K562 (cell line): ENCODE measurements around the gene CISTR. TPM values are rescaled to one million over a fixed set of nuclear protein-coding genes. Genes with fewer than 3 reads are reported as not detected.

Experiments
- ATAC-seq: fragments of 200-7000 bp; cut with Tn5 transposase; 3 replicates; pipeline ENCODE4 v1.9.1; 2020; ENCODE audit warnings: moderate library complexity
- BruUV-seq: library from RNA; stranded (reverse); fragments of 400-500 nt; replicated peaks from 2 replicates; lab custom pipeline; 2021; lab: Mats Ljungman, UMichigan
- CTCF ChIA-PET: fragments of 300-600 bp; formaldehyde crosslinking; extraction: SDS; loops from one replicate; lab custom pipeline; 2021; ENCODE audit warnings: low intra/inter-chr PET ratio; lab: Yijun Ruan, JAX
- POLR2A ChIA-PET: fragments of 300-600, 350-650 bp; sonication (Branson Sonifier 250); formaldehyde crosslinking; extraction: SDS; loops from one replicate; lab custom pipeline; 2021; ENCODE audit warnings: antibody characterized with exemption, inconsistent platforms; lab: Yijun Ruan, JAX
- DNase-seq, 4 experiments: peaks; one replicate each; pipeline versions ENCODE4 v3.0.0 to v3.0.0-alpha.2; 2011 to 2018; ENCODE audit warnings: low spot score in 3 of 4, mixed read lengths in 3 of 4; ENCODE audit errors: extremely low read depth in 1 of 4
- FAIRE-seq: peaks from 2 replicates; lab custom pipeline; 2011; peaks lifted over from hg19 to GRCh38; lab: Jason Lieb, UNC
- H2AFZ ChIP-seq: 2 replicates; pipeline ENCODE4 v1.6.0; 2011; ENCODE audit warnings: low read depth, low read length, control low read depth, inconsistent platforms
- H3K27ac ChIP-seq: fragments of 200-600 bp; 3 replicates; pipeline ENCODE4 v1.8.0; 2011; ENCODE audit warnings: low read depth, mild to moderate bottlenecking, control low read depth, inconsistent platforms, low read length, moderate library complexity, mixed read lengths; ENCODE audit errors: extremely low read depth
- H3K27me3 ChIP-seq, 2 experiments: fragments of 300-600 bp in 1 of 2; 2 replicates in 1 of 2; 3 replicates in 1 of 2; pipeline versions ENCODE4 v1.6.0 to v1.8.0; 2011; ENCODE audit warnings: inconsistent platforms in 2 of 2, low read length in 2 of 2, mild to moderate bottlenecking in 1 of 2, mixed read lengths in 1 of 2, moderate library complexity in 1 of 2; ENCODE audit not compliant: control insufficient read depth in 2 of 2, insufficient read depth in 2 of 2
- H3K36me3 ChIP-seq: fragments of 300-600 bp; 3 replicates; pipeline ENCODE4 v1.8.0; 2011; ENCODE audit warnings: mild to moderate bottlenecking, low read length, inconsistent platforms; ENCODE audit not compliant: control insufficient read depth, insufficient read depth
- H3K4me1 ChIP-seq, 2 experiments: fragments of 200-600 bp in 1 of 2; replicated peaks in 1 of 2; 2 replicates in 1 of 2; 3 replicates in 1 of 2; pipeline versions ENCODE4 v1.5.1 to v1.8.0; 2011; ENCODE audit warnings: inconsistent platforms in 2 of 2, low read length in 2 of 2, mild to moderate bottlenecking in 1 of 2, mixed read lengths in 1 of 2, moderate library complexity in 1 of 2; ENCODE audit not compliant: control insufficient read depth in 2 of 2, insufficient read depth in 2 of 2
- H3K4me2 ChIP-seq: 2 replicates; pipeline ENCODE4 v1.6.1; 2011; ENCODE audit warnings: low read length, control low read depth, inconsistent platforms, mixed read lengths; ENCODE audit not compliant: insufficient read depth
- H3K4me3 ChIP-seq: fragments of 200-600 bp; sonication (generic), shearing (Covaris generic); 2 replicates; pipeline ENCODE4 v1.5.1; 2016; ENCODE audit warnings: control low read depth, inconsistent platforms
- H3K79me2 ChIP-seq: fragments of 200-600 bp; 3 replicates; pipeline ENCODE4 v1.8.0; 2011; ENCODE audit warnings: low read length, inconsistent platforms; ENCODE audit not compliant: control insufficient read depth, insufficient read depth
- H3K9ac ChIP-seq, 2 experiments: 2 replicates each; pipeline versions ENCODE4 v1.6.0 to v1.6.1; 2011; ENCODE audit warnings: low read depth in 2 of 2, low read length in 2 of 2, control low read depth in 1 of 2, inconsistent platforms in 1 of 2, mild to moderate bottlenecking in 1 of 2, mixed read lengths in 1 of 2; ENCODE audit not compliant: insufficient read depth in 1 of 2
- H3K9me1 ChIP-seq: one replicate; pipeline ENCODE4 v1.6.0; 2011; ENCODE audit warnings: inconsistent platforms, mild to moderate bottlenecking, low read length, moderate library complexity; ENCODE audit not compliant: control insufficient read depth, insufficient read depth
- H3K9me3 ChIP-seq: replicated peaks from 2 replicates; pipeline ENCODE4 v1.5.1; 2011; ENCODE audit warnings: low read depth, low read length, inconsistent platforms; ENCODE audit not compliant: control insufficient read depth, insufficient read depth
- H4K20me1 ChIP-seq: replicated peaks from 2 replicates; pipeline ENCODE4 v1.6.1; 2011; ENCODE audit warnings: low read length, inconsistent platforms, mixed read lengths; ENCODE audit not compliant: control insufficient read depth, insufficient read depth
- ARID3A ChIP-seq: IDR thresholded peaks from 2 replicates; pipeline ENCODE4 v1.6.1; 2012; ENCODE audit warnings: low read depth, low read length, improper control_type of control experiment, borderline replicate concordance
- HDAC2 ChIP-seq: fragments of 450-650 bp; IDR thresholded peaks from 2 replicates; pipeline ENCODE4 v1.6.1; 2016; ENCODE audit warnings: mild to moderate bottlenecking
- NFIX ChIP-seq: fragments of 250-450 bp; sonication (Bioruptor Pico); IDR thresholded peaks from 2 replicates; pipeline ENCODE4 v1.4.0; 2020; ENCODE audit warnings: low read depth, mild to moderate bottlenecking, moderate library complexity
- ZFP36 ChIP-seq: fragments of 150-350 bp; IDR thresholded peaks from 2 replicates; pipeline ENCODE4 v1.6.1; 2018; ENCODE audit warnings: low read length, low read depth; ENCODE audit not compliant: partially characterized antibody
- ZNF232 ChIP-seq: sonication (generic); formaldehyde crosslinking; IDR thresholded peaks from 2 replicates; pipeline ENCODE4 v1.8.0; 2022; ENCODE audit warnings: mild to moderate bottlenecking, missing genetic modification reagents
- WGBS: fragments of 100-300 bp; shearing (Covaris generic); methylation state at CpG from one replicate; pipeline ENCODE4 v1.1.6; 2016; ENCODE audit warnings: low coverage, mixed read lengths; ENCODE audit not compliant: insufficient coverage; ENCODE audit errors: missing lambda C conversion rate; 5-methylcytosine and 5-hydroxymethylcytosine counted together
- in situ Hi-C: fragments of 300-500 bp; cut with MboI; formaldehyde crosslinking; loops from 4 replicates; pipeline ENCODE4 v1.15.0; 2018; ENCODE audit warnings: inconsistent platforms, mixed read lengths
- intact Hi-C: fragments of 100-400 bp; cut with micrococcal nuclease; formaldehyde crosslinking; loops from 2 replicates; pipeline ENCODE4 v1.14.2; 2022
- polyA plus RNA-seq, 8 experiments: library from polyadenylated mRNA; depleted of rRNA in 4 of 8; stranded (reverse) in 5 of 8; unstranded in 3 of 8; fragments of >200 nt; fragmentation: Nextera tagmentation in 2 of 8; fragmentation: Illumina TruSeq in 1 of 8; extraction: Ambion mirVana in 2 of 8; extraction: Trizol in 1 of 8; gene quantifications; 2 replicates each; pipeline versions ENCODE4 v1.2.1 to v1.2.3, GENCODE V29; 2011 to 2014; ENCODE audit warnings: inconsistent platforms in 1 of 8, missing spikeins in 1 of 8
- total RNA-seq, 7 experiments: library from RNA; depleted of rRNA in 6 of 7; stranded (reverse); fragments of >200 nt in 6 of 7; fragmentation: Illumina TruSeq in 2 of 7; extraction: Trizol in 2 of 7; gene quantifications; 2 replicates each; pipeline versions ENCODE4 v1.2.1 to v1.2.3, GENCODE V29; 2011 to 2021; ENCODE audit warnings: low replicate concordance in 1 of 7
- TF ChIP-seq, protein P1 (sequence below): fragments of 250-450 bp; sonication (Bioruptor Pico); IDR thresholded peaks from 2 replicates; pipeline ENCODE4 v1.4.0; 2020
- TF ChIP-seq, protein P2 (sequence below): fragments of 150-350 bp; conservative IDR thresholded peaks from 2 replicates; pipeline ENCODE4 v1.6.1; 2014; ENCODE audit warnings: low read length
- TF ChIP-seq, protein P3 (sequence below): fragments of 250-450 bp; sonication (Bioruptor Pico); IDR thresholded peaks from 2 replicates; pipeline ENCODE4 v1.8.0; 2021; ENCODE audit warnings: moderate library complexity, mild to moderate bottlenecking, inconsistent platforms
- TF ChIP-seq, protein P4 (sequence below): fragments of 450-650 bp; conservative IDR thresholded peaks from 2 replicates; pipeline ENCODE4 v1.6.1; 2016; ENCODE audit warnings: missing genetic modification characterization, low read depth, mild to moderate bottlenecking, control low read depth, missing compliant biosample characterization

Gene CISTR
- total and polyA plus RNA-seq, 9 of the 15 experiments (the other 6 are each of a cell fraction or from before 2014, with no cell fraction given), result not detected

DNA sequence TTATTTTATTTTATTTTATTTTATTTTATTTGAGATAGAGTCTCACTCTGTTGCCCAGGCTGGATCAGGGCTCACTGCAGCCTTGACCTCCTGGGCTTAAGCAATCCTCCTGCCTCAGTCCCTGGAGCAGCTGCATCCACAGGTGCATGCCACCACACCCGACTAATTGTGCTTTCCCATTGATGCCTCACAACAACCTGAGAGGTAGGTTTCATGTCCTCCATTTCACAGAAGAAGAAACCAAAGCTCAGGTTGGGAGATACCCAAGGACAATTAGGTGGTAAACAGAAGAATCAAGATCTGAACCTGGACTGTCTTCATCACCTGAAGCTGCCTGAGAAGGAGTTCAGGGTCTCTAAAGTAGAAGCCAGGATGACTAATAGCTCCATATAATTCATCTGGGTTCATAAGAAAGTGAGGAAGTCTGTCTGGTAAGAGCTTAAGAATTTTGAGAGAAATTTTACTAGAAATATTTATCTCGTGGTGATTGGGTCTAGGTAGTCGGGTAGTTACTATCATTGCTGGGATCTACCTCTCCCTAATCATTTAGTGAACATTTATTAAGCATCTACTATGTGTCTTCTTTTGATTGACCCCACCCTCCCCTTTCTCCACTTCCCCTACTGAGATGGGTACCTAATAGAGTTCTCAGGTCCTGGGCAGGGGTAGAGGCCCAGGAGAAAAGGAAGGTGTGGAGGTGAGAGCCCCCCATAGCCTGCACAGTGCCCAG lies 52.7 kb downstream of the CISTR start:
- no peak overlapping the region for H2AFZ ChIP-seq
- H3K9me1 ChIP-seq, result no peaks in the 10 kb centered on the region
- WGBS, result 0% methylated on average over 3 of the region's 3 CpGs
- H3K36me3 ChIP-seq, result no peaks in the 10 kb centered on the region
- ChIA-PET POLR2A (interaction anchor here (0.6 to 1.4 kb wide), 3 partner anchors 55 to 229 kb away, joined by 3 to 4 read pairs (median 3); no protein-coding TSS in a partner anchor), CTCF (interaction anchor here (0.6 to 0.9 kb wide), 4 partner anchors 45 to 180 kb away, joined by 3 read pairs; no protein-coding TSS in a partner anchor)
- H3K4me1 ChIP-seq, result peaks cover 0 to 11% of the 10 kb centered on the region in 2 experiments; a peak in 2 of 5 replicates
- ATAC-seq (no peak), DNase-seq (no peak), FAIRE-seq (no peak)
- no peak for TF ChIP-seq ZNF232 (CRISPR knock-in tag)
- TF ChIP-seq, protein P1, sequence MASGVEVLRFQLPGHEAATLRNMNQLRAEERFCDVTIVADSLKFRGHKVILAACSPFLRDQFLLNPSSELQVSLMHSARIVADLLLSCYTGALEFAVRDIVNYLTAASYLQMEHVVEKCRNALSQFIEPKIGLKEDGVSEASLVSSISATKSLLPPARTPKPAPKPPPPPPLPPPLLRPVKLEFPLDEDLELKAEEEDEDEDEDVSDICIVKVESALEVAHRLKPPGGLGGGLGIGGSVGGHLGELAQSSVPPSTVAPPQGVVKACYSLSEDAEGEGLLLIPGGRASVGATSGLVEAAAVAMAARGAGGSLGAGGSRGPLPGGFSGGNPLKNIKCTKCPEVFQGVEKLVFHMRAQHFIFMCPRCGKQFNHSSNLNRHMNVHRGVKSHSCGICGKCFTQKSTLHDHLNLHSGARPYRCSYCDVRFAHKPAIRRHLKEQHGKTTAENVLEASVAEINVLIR (CRISPR knock-in tag), result no peak
- no peak for TF ChIP-seq NFIX (CRISPR knock-in tag)
- TF ChIP-seq, protein P2, sequence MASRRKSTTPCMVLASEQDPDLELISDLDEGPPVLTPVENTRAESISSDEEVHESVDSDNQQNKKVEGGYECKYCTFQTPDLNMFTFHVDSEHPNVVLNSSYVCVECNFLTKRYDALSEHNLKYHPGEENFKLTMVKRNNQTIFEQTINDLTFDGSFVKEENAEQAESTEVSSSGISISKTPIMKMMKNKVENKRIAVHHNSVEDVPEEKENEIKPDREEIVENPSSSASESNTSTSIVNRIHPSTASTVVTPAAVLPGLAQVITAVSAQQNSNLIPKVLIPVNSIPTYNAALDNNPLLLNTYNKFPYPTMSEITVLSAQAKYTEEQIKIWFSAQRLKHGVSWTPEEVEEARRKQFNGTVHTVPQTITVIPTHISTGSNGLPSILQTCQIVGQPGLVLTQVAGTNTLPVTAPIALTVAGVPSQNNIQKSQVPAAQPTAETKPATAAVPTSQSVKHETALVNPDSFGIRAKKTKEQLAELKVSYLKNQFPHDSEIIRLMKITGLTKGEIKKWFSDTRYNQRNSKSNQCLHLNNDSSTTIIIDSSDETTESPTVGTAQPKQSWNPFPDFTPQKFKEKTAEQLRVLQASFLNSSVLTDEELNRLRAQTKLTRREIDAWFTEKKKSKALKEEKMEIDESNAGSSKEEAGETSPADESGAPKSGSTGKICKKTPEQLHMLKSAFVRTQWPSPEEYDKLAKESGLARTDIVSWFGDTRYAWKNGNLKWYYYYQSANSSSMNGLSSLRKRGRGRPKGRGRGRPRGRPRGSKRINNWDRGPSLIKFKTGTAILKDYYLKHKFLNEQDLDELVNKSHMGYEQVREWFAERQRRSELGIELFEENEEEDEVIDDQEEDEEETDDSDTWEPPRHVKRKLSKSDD, result no peak
- TF ChIP-seq ZFP36, result no peak
- TF ChIP-seq, protein P3, sequence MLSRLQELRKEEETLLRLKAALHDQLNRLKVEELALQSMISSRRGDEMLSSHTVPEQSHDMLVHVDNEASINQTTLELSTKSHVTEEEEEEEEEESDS (CRISPR knock-in tag), result no peak
- no peak for TF ChIP-seq HDAC2
- TF ChIP-seq, protein P4, sequence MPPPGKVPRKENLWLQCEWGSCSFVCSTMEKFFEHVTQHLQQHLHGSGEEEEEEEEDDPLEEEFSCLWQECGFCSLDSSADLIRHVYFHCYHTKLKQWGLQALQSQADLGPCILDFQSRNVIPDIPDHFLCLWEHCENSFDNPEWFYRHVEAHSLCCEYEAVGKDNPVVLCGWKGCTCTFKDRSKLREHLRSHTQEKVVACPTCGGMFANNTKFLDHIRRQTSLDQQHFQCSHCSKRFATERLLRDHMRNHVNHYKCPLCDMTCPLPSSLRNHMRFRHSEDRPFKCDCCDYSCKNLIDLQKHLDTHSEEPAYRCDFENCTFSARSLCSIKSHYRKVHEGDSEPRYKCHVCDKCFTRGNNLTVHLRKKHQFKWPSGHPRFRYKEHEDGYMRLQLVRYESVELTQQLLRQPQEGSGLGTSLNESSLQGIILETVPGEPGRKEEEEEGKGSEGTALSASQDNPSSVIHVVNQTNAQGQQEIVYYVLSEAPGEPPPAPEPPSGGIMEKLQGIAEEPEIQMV (tag), result no peak
- no peak for TF ChIP-seq ARID3A
- H3K27me3 ChIP-seq, result peaks cover 60 to 64% of the 10 kb centered on the region in 2 experiments
- peaks cover 11% of the 10 kb centered on the region; the same call in 1 of the 2 replicates for H4K20me1 ChIP-seq
- in situ Hi-C loops, result loop anchor here (10.0 kb wide), 1 partner anchor 506 kb away; no protein-coding TSS in a partner anchor
- no peaks in the 10 kb centered on the region for H3K9me3 ChIP-seq
- no peak overlapping the region for H3K4me2 ChIP-seq
- intact Hi-C loops, result no loop called here
- H3K9ac ChIP-seq, result no peak overlapping the region
- no TSS peak for BruUV-seq
- no peak overlapping the region for H3K27ac ChIP-seq
- H3K4me3 ChIP-seq, result no peak overlapping the region
- H3K79me2 ChIP-seq, result no peaks in the 10 kb centered on the region
